Fibroblast of mammary gland (primary cell): ENCODE measurements around the gene NRBP1.

Experiments used
- DNase-seq: peaks from one replicate; pipeline ENCODE4 v3.0.0-alpha.2; 2010; ENCODE audit warnings: low read depth
- H3K4me3 ChIP-seq: 2 replicates; pipeline ENCODE4 v1.5.1; 2011; ENCODE audit warnings: low read depth, mild to moderate bottlenecking, low read length, moderate library complexity; ENCODE audit not compliant: control insufficient read depth
- CTCF ChIP-seq: conservative IDR thresholded peaks from 2 replicates; pipeline ENCODE4 v1.5.1; 2011; ENCODE audit warnings: low read depth, low read length, inconsistent platforms; ENCODE audit not compliant: control insufficient read depth, insufficient read depth

NRBP1 gene

GRCh38 chr2:27408601-27409320 lies 19.7 kb upstream of the NRBP1 start:
- no peak for DNase-seq
- H3K4me3 ChIP-seq: peak overlapping the region; percentile 85

GRCh38 chr2:27409321-27410073 lies 18.9 kb upstream of the NRBP1 start, which contains the start of gene PPM1G:
Gene PPM1G, minus strand, starts transcription at chr2:27409591. Its CDS starts 169 bp downstream, at chr2:27409422.
- no peak for TF ChIP-seq CTCF
- peak; percentile 88 for DNase-seq
- peak within 1 kb of the TSS; percentile 85 for H3K4me3 ChIP-seq

More at GRCh38 chr2:27408601-27409320, 19.7 kb upstream of the NRBP1 start:
- no peak for TF ChIP-seq CTCF

- no peak for TF ChIP-seq CTCF
- no peak for DNase-seq
Measured at GRCh38 chr2:27412419-27413152, 15.8 kb upstream of the NRBP1 start.

GRCh38 chr2:27416151-27416550 lies 12.3 kb upstream of the NRBP1 start:
- DNase-seq: no peak
- no peak overlapping the region for H3K4me3 ChIP-seq
- TF ChIP-seq CTCF: no peak

More at GRCh38 chr2:27412419-27413152, 15.8 kb upstream of the NRBP1 start:
- H3K4me3 ChIP-seq: no peak overlapping the region

GRCh38 chr2:27420996-27421395 lies 7.4 kb upstream of the NRBP1 start:
- DNase-seq: no peak
- no peak for TF ChIP-seq CTCF
- H3K4me3 ChIP-seq: no peak overlapping the region

- no peak for DNase-seq
- no peak for TF ChIP-seq CTCF
Measured at GRCh38 chr2:27421660-27422250, 6.7 kb upstream of the NRBP1 start.

More at GRCh38 chr2:27421660-27422250, 6.7 kb upstream of the NRBP1 start:
- no peak overlapping the region for H3K4me3 ChIP-seq
